ENCODE data around the gene EPHA6.

Gene EPHA6

DNA sequence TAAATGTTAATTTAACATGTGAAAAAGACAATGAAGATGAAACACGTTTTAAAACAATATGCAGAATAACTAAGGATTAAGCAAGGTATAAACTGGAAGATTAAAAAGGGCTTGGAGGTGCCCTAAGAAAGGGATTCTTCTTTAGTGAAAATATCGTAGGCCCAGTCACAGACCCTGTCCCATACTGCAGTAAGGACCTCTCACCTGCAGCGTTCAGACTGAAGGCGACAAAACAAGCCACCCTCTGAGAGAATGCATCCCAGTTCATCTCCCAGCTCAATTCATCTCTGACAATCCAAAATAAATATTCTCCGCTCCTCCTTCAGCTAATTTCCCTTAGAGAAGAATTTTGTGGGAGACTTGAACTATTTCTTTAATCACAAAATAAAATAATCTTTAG is 847.9 kb downstream of the EPHA6 start:
- DNase-seq = no peak

DNA sequence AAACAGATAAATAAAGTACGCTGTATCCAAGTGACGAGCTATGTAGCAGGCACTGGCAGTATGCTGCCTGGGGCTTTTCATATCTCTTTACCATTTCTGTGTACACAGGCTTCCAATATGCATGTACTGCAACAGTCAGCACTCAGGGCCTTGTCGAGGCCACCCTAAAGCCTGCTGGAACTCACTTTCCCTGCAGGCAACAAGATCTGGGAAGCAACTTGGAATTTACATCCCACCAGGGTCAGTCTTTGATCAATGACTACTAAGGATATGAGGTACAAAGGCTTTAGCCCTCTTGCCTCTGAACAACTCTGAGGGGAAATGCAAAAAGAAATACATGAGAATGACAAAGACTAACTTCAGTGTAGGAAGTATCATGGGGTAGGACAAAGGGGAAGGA is 848.4 kb downstream of the EPHA6 start:
- DNase-seq = no peak

DNA sequence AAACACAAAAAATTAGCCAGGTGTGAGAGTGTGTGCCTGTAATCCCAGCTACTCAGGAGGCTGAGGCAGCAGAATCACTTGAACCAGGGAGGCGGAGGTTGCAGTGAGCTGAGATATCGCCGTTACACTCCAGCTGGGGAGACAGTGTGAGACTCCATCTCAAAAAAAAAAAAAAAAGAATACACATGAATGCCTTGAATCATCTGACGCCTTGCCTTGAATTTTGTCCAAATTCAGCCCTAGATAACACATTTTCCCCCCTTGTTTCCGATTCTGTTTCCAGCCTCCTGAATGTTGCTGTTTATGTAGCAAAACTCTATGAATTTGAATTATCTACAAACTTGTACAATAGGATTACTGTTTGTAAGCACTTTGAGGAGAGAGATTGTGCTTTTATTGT is 851.5 kb downstream of the EPHA6 start:
- no peak for DNase-seq

DNA sequence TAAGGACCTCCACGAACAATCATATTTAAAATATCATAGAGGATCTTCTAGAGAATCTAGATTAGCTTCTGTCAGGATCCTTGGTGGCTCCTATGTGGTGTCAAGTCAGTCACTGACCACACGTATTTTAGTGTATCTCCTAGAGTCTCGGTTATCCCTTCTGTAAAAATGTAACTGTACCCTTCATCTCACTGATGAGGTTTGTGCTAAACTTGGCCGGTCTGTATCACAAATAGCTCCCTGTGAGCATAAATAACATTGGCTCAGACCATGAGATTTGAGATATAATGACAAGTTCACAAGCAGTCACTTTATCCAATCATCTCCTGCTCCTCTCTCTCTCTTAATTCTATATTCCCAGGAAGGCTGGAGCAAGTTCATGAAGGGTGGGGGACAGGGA is 856.6 kb downstream of the EPHA6 start:
- no peak for DNase-seq

DNA sequence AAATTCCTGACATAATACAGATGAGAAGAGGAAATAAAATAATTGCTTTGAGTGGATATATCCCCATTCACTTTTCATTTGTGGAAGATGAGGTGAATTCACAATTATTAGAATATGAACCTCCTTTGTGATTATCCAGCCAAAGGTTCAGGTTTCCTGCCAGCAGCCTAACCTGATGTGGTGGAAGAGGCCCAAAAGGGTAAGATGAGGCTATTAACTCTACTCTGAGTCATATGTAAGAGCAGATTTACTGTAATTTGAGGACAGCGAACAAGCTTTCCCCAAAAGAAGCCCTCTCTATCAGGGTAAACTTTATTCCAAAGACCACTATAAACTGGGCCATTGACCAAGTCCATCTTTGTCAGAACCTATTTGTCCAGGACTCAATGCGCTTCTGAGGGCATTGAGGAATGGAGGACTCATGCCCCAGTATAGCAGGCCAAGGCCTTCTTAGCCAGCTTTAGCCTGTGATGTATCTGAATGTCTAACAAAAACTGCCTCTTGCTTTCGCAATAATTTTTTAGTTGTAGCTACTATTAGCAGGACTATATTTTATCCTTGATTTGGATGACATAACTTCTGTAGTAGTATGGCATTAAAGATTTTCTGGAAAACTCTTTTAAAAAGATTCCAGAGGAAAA is 859.1 kb downstream of the EPHA6 start:
- no peak for DNase-seq

DNA sequence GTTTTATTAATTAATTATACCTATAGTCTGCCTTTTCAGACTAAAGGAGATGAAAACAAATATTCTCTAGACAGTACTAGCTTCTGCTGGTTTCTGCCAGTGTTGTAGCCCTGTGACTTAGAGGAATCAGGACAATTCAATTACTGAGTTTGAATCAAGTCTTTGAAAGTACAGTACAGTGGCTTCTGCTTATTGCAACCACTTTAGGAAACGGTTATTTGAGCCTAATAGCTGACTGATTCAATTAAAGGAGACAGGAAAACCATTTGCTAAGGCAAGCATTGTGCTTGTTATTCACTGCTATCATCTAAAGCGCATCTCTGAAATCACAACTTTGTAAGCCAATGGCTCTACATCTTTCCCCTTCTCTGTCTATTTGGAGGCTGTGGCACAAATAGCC is 860.1 kb downstream of the EPHA6 start:
- no peak for DNase-seq

DNA sequence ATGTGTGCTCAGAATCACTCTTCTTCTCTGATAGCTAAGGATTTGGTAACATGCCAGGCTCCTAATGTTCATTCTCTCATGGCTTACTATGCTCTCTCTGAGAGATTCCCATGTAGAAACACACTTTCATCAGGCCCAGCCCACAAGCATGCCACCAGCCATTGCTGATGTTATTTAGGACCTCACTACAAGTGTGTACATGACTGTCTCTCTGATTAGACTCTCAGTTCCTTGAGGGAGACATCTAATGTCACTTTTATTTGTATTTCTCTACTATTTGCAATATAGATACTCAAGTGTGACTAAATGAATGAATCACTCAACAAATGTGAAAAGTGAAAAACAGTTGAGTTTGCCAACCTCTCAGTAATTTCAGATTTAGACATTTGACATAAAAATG is 865.8 kb downstream of the EPHA6 start:
- peak; percentile 3 for DNase-seq

DNA sequence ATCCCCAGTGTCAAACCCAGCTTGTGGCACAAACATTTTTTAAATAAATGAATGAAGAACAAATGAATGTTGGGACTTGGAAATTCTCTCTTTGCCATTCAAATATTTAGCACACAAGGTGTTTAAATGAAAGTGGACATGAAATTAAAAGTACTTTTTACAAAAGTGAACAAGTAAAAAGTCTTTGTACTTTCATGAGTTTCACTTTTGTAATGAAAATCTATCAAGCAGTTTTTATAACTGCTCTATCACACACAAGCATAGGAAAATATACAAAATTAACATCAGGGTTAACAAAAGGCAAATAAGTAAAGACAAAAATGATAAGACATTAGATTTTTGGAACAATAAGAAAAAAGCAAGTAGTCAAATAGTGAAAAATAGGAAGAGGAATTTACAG is 866.3 kb downstream of the EPHA6 start:
- DNase-seq = no peak

DNA sequence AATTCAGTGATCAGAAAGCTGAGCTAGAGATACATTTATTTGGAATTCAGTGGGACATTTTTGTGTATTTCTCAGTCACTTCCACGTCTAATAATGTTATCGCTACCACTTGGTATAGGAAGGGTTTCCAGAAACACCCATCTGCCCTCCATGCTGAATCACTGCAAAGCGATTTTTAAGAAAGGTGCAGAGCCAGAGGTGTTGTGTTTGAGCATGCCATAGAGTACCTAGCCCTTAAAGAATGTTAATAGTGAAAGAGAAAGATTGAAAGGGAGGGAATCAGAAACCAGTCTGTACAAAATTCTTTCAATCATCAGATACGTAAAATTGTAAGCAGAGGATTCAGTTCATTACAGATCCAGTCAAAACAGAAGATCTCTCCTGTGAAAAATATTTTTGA is 870.1 kb downstream of the EPHA6 start:
- no peak for DNase-seq

DNA sequence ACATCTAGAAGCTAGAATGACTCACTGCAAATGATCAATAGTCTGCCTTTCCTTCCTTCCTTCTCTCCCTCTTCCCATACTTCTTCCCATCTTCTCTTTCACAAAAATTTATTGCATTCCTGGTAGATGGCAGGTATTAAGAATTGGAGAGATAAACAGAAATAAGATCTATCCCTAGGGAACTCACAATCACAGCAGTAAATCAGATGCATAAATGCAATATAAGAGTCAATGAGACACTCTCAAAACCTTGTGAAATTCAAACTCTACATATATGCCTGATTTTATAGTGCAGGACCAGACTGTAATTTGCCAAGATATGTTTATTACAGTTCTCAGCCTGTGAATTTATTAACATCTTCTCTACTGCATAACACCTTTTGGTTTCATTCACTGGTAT is 871.9 kb downstream of the EPHA6 start:
- peak; percentile 14 for DNase-seq

DNA sequence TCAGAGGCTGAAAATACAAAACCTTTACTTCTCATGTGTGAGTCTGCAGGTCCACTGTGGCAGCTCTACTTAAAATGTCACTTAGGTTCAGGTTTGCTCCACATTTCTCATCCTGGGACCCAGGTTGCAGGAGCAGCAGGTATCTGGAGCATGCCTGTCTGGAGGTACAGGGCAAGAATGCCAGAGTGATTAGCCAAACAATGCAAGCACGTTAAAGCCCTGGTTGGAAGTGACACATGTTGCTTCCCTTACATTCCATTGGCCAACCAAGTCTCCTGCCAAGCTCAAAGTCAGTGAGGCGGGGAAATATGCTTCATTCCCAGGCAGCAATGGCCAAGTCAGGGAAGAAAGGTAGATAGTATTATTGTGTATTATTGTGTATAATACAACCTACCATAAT is 873.3 kb downstream of the EPHA6 start:
- DNase-seq = peak; percentile 1

DNA sequence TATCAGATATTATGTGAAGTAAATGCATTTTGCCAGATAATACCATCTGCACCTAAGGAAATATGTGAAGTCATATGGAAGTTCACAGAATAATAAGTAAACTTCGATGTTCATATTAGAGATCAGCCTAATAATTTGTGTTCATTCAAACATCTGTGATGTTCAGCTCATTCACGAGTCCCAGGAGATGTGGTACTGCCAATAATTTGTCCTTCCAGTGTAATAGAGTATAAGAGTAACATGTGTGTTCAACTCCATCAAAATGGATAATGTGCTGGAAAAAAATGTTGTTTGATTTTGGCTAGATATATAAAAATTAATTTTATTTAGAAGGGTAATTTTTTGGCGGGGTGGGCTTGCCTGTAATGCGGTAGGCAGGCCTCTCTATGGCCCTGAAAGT is 874.7 kb downstream of the EPHA6 start:
- no peak for DNase-seq

DNA sequence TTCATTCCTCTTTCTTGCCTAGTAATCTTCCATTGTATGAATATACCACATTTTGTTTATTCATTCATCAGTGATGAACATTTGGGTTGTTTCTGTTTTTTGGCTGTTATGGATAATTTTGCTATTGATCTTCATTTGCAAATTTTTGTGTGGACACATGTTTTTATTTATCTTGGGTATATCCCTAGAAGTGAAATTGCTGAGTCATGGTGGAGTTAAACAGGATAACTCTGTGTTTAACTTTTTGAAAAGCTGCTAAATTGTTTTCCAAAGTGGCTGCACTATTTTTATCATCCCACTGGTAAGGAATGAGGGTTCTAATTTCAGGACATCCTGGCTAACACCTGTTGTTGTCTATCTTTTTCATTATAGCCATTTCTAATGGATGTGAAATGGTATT is 875.6 kb downstream of the EPHA6 start:
- DNase-seq = no peak

DNA sequence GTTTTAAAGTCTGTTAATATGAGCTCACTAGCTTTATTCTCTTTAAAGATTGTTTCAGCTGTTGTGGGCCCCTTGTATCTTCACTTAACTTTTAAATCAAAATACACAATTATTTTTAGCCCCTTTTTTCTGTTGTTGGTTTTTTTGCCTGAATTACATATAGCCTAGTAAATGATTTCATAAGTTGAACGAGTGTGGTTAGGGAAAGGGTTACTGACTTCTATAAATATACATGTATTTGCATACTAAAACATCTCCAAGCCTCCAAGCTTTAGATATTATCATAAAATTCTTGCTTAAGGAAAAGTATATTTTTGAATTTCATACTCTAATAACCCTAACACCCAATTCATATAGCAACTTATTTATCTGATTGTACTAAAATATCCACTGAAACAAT is 877.0 kb downstream of the EPHA6 start:
- no peak for DNase-seq

DNA sequence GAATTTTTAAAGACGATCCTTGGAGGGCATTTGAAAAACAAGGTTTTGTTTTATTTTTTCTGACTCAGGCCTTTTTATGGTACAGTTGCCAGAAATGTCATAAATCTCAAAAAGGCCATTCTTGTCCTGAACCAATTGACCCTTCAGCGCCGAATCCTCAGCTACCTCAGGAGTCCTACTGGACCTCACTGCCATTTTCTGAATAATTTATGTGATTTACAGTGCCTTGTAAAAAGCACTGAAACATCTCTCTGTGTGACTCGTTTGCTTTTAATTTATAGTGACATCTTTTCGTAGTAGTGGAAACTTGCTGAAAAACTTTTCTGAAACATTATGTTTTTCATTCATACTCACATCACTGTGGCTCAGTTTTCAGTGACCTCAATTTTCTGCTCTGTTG is 878.0 kb downstream of the EPHA6 start:
- DNase-seq = no peak

DNA sequence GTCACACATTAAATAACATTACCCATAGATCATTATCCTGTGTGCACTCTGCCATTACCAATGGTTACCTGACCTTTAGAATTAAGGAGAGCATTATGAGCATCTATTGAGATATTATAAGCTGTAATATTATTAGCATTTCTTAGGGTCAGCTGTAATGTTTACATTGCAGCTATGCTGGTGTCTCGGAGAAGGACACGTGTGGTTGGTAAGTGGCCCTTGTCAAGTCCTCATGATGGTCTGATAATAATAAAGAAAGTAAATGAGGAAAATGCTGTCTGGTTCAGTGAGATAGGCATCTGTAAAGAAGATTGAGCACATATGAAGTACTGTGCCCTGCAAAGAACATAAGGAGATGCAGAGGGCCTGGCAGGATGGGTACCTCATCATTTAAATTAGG is 878.4 kb downstream of the EPHA6 start:
- no peak for DNase-seq

DNA sequence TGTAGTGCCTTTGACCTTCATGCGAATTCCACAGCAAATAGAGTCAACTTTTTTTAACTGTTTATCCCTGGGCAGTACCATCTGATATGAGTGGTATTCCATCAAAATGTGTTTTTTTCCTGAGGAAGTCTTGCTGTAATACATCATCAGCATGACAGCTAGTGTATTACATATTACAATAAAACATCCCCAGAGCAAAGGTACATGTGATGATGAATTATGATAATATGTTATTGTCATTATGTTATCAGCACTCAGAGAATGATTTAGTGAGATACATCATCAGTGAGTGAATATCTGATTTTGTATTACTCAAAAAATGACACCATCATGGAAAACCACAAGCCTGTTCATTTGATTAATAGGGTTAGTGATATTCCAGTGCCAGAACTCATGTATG is 880.5 kb downstream of the EPHA6 start:
- no peak for DNase-seq

DNA sequence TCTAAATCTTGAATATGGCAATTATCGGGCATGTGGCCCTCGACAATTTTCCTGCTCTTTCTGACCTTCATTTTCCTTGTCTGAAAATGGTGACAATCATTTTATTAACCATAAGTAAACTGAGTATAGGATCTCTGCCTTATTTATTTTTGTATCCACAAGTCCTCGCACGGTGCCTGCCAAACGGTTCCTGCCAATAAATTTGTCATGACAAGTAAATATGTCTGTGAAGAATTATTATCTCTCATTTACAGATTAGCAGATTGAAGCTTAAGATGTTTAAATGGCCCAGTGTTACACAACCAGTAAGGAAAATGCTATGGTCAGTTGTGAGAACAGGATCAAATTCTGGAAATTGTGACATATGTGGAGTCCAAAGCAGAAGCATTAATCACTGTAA is 884.3 kb downstream of the EPHA6 start:
- no peak for DNase-seq

DNA sequence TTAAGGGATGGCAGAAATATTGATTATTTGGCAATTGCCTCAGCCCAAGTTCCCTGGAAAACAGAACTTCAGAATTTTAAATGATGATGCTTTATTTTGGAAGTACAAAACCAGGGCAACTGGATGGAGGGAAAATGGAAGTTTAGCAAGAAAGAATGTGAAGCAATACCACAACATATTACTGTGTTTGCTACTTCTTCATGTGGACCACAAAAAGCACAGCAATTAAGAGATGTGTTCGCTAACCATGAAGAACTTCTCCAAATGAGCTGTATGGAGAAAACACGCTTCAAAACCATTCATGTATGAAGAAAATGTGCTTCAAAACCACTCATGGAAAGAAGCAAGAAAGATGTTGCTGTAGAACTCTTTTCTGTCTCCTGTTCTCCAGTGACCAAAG is 885.5 kb downstream of the EPHA6 start:
- DNase-seq = no peak

DNA sequence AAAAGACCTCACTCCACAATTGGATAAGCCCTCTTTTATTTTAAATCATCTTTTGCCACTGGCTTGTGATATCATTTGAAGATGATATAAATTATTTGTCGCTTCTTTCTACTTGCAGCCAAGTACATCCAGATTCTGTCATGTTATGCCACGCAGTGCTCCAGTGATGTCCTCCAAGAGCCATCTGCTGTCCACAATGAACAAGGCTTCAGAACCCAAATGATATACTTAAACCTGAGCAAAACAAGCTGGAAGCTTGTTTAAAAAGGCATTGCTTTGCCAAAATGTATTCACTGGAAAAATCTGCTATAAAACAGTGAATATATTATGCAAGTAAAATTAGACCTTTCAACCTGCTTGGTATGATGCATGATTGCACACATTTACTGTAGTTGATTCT is 891.4 kb downstream of the EPHA6 start:
- no peak for DNase-seq

DNA sequence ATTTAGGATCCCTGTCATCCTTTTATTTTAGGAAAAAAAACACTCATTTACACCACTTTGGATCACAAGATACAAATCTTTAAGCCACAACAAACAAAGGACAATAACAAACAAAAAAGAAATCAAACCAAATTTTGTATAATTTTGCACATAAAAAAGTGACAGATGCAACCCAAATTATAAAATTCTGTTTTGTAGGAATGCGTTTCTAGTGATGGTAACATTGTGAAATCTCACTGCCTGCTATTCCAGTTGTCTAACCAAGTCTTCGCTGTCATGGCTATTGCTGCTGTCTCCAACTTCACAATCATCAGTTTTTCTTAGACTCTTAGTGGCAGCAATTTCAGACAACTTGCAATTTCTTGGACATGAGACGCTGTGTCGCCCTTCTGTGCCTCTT is 891.8 kb downstream of the EPHA6 start:
- DNase-seq = no peak

DNA sequence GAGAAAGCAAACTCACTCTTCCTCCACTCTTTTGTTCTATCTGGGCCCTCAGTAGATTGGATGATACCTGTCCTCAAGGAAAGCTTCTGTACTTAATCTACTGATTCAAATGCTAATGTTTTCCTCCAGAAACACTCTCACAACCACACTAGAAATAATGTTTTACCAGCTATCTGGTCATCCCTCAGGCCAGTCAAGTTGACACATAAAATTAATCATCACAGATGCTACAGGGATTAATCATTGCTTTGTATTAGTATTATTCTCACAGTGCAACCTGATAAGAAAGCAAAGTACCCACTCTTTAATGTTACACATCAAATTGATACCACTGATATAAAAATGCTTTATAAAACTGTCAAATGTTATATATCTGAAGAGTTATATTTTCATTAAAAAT is 897.3 kb downstream of the EPHA6 start:
- DNase-seq = no peak

DNA sequence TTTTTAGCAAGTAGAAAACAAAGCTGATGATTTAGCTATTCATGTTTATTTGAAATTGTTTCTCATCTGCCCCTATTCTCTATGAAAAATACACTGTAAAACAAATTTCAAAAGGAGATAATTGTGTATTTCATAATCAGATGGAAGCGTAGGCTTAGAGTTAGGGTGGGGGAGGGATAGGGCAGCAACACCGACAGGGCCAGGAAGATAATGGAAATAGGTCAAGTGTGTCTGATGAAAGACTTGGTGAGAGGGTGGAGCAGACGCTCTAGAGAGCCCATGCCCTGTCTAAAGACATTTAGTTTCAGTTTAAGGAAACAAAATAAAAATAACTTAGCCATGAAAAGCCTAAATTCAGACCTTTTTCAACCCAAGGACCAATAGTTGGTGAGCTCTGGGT is 898.5 kb downstream of the EPHA6 start:
- no peak for DNase-seq

DNA sequence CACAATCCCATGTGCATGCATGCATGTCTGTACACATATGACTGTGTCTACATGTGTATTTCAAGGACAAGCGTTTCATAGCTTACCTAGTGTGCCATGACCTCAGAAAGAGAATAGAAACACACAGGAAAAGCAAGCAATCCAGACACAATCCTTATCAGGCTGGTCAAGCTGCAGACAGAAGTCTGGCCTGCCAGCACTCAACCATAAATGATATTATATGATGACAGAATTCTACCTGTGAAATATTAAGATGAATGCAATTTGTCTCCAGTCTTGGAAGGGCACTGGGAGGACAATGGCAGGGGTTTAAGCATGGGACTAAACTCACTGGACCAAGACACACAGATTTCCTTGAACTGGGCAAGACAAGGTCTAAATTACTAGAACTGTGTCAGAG is 899.2 kb downstream of the EPHA6 start:
- DNase-seq = no peak

DNA sequence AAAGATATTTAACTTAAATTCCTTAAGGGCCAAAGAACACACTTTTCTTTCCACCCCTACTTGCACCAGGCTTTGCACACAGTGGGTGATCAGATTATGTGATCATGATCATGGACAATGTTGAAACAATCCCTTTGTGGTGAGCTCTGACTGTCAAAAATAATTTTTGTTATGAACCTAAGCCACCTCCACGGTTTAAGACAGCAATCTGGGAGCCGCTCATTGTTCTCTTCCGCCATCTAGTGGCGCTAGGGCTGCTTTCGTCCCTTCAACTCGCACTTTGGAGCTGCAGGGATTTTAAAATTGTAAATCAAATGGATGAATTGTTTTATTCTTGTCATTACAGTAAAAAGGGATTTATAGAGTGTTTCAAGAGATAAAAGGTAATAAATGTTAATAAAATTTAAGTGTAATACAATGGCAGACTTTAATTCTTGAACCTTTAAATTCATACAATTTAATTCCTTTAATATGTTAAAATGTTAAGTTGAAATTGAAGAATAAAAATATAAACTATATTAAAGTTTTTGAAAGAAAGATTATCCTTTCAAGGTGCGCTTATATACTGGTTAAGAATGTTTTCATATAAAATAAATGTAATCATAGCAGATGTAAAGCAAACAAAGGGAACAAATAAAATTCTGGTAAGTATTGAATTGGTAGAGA is 904.9 kb downstream of the EPHA6 start:
- DNase-seq = peak; percentile 84

Data from NCI-H69 (cell line).